ENCODE results near the gene MDFI. TPM values are rescaled to one million over a fixed set of nuclear protein-coding genes. Genes with fewer than 3 reads are reported as not detected.

MDFI gene
- total and polyA plus RNA-seq, 9 of the 15 experiments (the other 6 are each of a cell fraction or from before 2014, with no cell fraction given) = not detected

DNA sequence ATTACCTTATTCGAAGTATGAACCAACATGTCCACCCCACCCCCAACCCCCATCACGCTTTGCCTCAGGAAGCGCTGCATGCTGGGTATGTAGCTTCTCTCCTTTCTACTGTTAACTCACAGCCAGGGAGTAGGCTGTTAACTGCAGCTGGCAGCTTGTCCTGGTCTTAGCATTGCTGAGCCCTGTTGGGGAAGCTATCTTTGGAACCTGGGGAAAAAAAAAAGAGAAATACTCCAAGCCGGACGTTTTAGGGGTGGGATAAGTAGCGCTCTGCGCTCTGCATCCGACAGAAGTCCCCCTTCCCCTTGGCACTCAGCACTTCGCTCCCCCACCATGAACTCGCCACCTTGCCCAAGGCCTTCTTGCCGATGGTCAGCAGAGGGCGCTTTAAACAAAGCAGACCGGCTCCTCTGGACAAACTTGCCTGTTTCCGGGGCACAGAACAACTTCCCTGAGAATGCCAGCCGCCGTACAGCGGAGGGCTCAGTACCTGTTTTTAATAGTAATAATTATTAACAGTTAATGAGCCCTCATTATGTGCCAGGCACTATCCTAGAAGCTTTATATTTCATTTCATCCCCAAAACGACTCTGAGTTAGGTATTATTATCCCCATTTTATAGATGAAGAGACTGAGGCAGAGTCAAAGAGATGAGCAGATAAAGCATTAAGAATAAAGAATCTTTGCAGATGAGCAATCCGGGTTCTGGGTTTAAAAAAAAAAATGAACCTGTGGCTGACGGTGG is 35.2 kb upstream of the MDFI start (continued):
- peak; percentile 83; the same call in 1 of the 2 replicates for TF ChIP-seq XRCC5 (IDR thresholded peaks at IDR 0.05; ENCODE audit: low read depth, low read length)
- TF ChIP-seq JUND (IDR thresholded peaks at IDR 0.05; ENCODE audit: borderline replicate concordance, low read depth, low read length) = 0 out of 2 replicates have a peak, but pooled peaks have one; percentile 24
- no peak for TF ChIP-seq JUND (tag; IDR thresholded peaks at IDR 0.05; ENCODE audit: borderline replicate concordance, low read depth, low read length)
- peak; percentile 92 to 94 (median 94) for TF ChIP-seq CTCF (IDR thresholded peaks at IDR 0.05 in 2 of 3, conservative IDR thresholded peaks at IDR 0.05 in 1 of 3; ENCODE audit: insufficient read depth in 2 of 3, low read depth in 1 of 3, low read length in 3 of 3)
- TF ChIP-seq UBTF (IDR thresholded peaks at IDR 0.05; ENCODE audit: borderline replicate concordance in 1 of 2, low read depth in 2 of 2, low read length in 2 of 2) = no peak
- TF ChIP-seq ETV5 (CRISPR knock-in tag; IDR thresholded peaks at IDR 0.05; ENCODE audit: low read depth) = peak; percentile 60; the same call in 1 of the 2 replicates
- TF ChIP-seq POLR3A (IDR thresholded peaks at IDR 0.05; ENCODE audit: borderline replicate concordance, extremely low read depth, insufficient read depth, insufficient read length) = no peak
- peak; percentile 94 for TF ChIP-seq CHD4 (IDR thresholded peaks at IDR 0.05; ENCODE audit: insufficient read depth, insufficient replicate concordance, low read depth, low read length, poor library complexity, severe bottlenecking)
- TF ChIP-seq MTA1 (IDR thresholded peaks at IDR 0.05; ENCODE audit: borderline replicate concordance) = no peak
- TF ChIP-seq ELF1 (tag; IDR thresholded peaks at IDR 0.05) = peak; percentile 62
- no peak for TF ChIP-seq POLR2A (conservative IDR thresholded peaks at IDR 0.05)
- TF ChIP-seq ADNP (tag; IDR thresholded peaks at IDR 0.05) = peak; percentile 96
- TF ChIP-seq ZNF76 (CRISPR knock-in tag; IDR thresholded peaks at IDR 0.05; ENCODE audit: borderline replicate concordance) = no peak
- TF ChIP-seq CBX3 (IDR thresholded peaks at IDR 0.05; ENCODE audit: borderline replicate concordance in 1 of 2, low read length in 2 of 2) = peak in 1 of 2 experiments; percentile 22; a peak in 1 of 3 replicates
- peak; percentile 55 for TF ChIP-seq ETV1 (tag; conservative IDR thresholded peaks at IDR 0.05; ENCODE audit: low read depth)
- no peak for TF ChIP-seq KHSRP (IDR thresholded peaks at IDR 0.05)
- TF ChIP-seq MAFG (tag; conservative IDR thresholded peaks at IDR 0.05) = no peak
- TF ChIP-seq YY1 (IDR thresholded peaks at IDR 0.05; ENCODE audit: borderline replicate concordance in 1 of 3, control insufficient read depth in 1 of 3, extremely low read depth in 1 of 3, insufficient read depth in 3 of 3, insufficient read length in 1 of 3, insufficient replicate concordance in 2 of 3, low read depth in 1 of 3, low read length in 2 of 3) = peak in 1 of 3 experiments; percentile 34
- TF ChIP-seq BCOR (IDR thresholded peaks at IDR 0.05) = peak; percentile 97
